ENCODE results near the gene PADI2.

DNA sequence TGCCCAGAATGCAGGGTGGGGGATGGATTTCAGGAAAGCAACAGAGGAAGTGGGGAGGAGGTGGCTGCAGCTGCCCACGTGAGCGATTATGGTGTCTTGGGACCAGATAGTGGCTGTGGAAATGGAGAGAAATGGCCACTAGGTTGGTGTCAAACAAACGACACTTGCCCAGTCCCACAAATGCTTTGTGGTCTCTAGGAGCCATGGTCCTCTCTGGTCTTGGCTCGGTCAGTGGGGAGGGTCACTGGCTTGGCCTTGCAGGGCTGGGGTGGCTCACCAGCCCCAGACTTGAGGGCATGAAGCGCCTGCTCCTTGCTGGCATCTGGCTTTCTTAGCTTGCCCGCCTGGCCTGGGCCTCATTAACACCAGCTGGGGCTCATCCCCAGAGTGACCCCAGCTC is 7.2 kb downstream of the PADI2 start:
- TF ChIP-seq FOXK2 (IDR thresholded peaks at IDR 0.05) (no peak), FOXM1 (IDR thresholded peaks at IDR 0.05; ENCODE audit: borderline replicate concordance) (no peak), NFRKB (IDR thresholded peaks at IDR 0.05) (no peak), ELF4 (IDR thresholded peaks at IDR 0.05) (no peak), ARNT (IDR thresholded peaks at IDR 0.05) (no peak), CTBP1 (IDR thresholded peaks at IDR 0.05; ENCODE audit: borderline replicate concordance) (no peak)
